Testis (tissue), 3 donors: ENCODE data around the gene OXSR1. TPM values are rescaled to one million over a fixed set of nuclear protein-coding genes. Genes with fewer than 3 reads are reported as not detected.

Source experiments
- DNase-seq: peaks from one replicate; pipeline ENCODE4 v3.0.0-alpha.2; 2019
- H3K27ac ChIP-seq, 2 donors: fragments of 200-600 bp; sonication (generic); one replicate each; pipeline ENCODE4 v1.5.1; 2019
- H3K27me3 ChIP-seq: fragments of 200-600 bp; sonication (generic); one replicate; pipeline ENCODE4 v1.5.1; 2019
- H3K36me3 ChIP-seq: fragments of 200-600 bp; sonication (generic); one replicate; pipeline ENCODE4 v1.5.1; 2017; ENCODE audit warnings: low read depth; ENCODE audit errors: missing control alignments
- H3K4me1 ChIP-seq: fragments of 200-600 bp; sonication (generic); one replicate; pipeline ENCODE4 v1.5.1; 2019
- H3K4me3 ChIP-seq, 2 donors: fragments of 200-600 bp; sonication (generic); one replicate each; pipeline ENCODE4 v1.5.1; 2017 to 2019
- H3K9me3 ChIP-seq: fragments of 200-600 bp; sonication (generic); one replicate; pipeline ENCODE4 v1.5.1; 2017
- POLR2A ChIP-seq: fragments of 450-650 bp; IDR thresholded peaks from one replicate; pipeline ENCODE4 v1.6.1; 2017; ENCODE audit warnings: antibody characterized with exemption, mild to moderate bottlenecking, moderate library complexity
- WGBS, 2 donors: methylation state at CpG; one replicate each; pipeline ENCODE4 v1.1.5; 2018; 5-methylcytosine and 5-hydroxymethylcytosine counted together
- intact Hi-C: fragments of 100-400 bp; cut with DNase I; formaldehyde crosslinking; loops from one replicate; pipeline ENCODE4 v1.15.1; 2023; ENCODE audit warnings: low total_unique reads
- polyA plus RNA-seq: library from polyadenylated mRNA; stranded (reverse); fragments of 350-450 nt; fragmentation: Illumina TruSeq; extraction: RNeasy Lipid Tissue Mini Kit (QIAGEN cat#74804); gene quantifications from one replicate; pipeline ENCODE4 v1.2.3, GENCODE V29; 2014; ENCODE audit warnings: low read depth, low replicate concordance; ENCODE audit not compliant: insufficient read depth
- total RNA-seq, 2 donors: library from RNA; depleted of rRNA; stranded (reverse); fragments of >200 nt; gene quantifications; one replicate each; pipeline ENCODE4 v1.2.3, GENCODE V29; 2016
- TF ChIP-seq, protein P1 (sequence below), 3 experiments: fragments of 450-650 bp in 2 of 3; fragments of 200-600 bp in 1 of 3; sonication (generic) in 1 of 3; IDR thresholded peaks; one replicate each; pipeline ENCODE4 v1.5.1; 2016 to 2019; ENCODE audit warnings: antibody characterized with exemption in 3 of 3, mild to moderate bottlenecking in 2 of 3, moderate library complexity in 1 of 3

OXSR1 gene
- total and polyA plus RNA-seq, 3 donors from 2014 or later = 26.0 to 48.7 (median 39.7) TPM

DNA sequence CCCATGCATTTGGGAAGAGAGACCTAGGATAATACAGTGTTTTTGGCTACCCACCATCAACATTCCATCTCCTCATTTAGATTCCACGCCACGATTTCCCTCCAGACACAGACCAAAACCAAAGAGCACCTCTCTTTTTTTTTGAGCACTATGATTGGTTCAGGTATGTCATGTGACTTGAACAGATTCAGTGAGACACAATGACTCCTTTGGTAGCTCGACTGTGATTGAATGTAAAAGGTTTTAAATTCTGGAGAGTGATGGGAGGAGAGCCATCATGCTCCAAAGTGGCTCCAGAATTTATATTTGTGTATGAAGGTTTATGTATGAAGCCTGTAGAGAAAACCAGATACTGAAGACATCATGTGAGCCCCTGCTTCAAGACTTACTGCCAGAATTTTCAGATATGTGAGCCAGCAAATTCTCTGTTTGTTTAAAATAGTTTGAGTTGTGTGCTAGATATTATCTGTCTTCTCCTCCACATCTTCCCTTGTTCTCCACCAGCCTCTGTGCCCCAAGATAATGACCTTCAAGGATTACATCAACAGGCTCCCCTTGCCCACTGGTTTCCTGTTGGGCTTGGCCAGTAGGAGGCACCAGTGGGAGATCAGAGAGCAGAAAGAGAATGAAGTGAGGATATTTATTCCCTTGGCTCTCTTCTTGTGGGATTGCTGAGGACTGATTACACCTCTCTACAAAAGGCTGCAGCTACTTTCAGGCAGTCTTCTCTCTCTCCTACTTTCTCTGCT lies 14.4 kb upstream of the OXSR1 start:
- Histone ChIP-seq H3K9me3 (no peaks in the 10 kb centered on the region), H3K27ac (no peak overlapping the region), H3K27me3 (no peaks in the 10 kb centered on the region), H3K4me3 (no peak overlapping the region), H3K36me3 (no peaks in the 10 kb centered on the region), H3K4me1 (no peaks in the 10 kb centered on the region)
- intact Hi-C loops = no loop called here
- 82 to 84% methylated on average over 3 of the region's 3 CpGs for WGBS, 2 donors
- DNase-seq = no peak
- TF ChIP-seq POLR2A = no peak
- TF ChIP-seq, protein P1, sequence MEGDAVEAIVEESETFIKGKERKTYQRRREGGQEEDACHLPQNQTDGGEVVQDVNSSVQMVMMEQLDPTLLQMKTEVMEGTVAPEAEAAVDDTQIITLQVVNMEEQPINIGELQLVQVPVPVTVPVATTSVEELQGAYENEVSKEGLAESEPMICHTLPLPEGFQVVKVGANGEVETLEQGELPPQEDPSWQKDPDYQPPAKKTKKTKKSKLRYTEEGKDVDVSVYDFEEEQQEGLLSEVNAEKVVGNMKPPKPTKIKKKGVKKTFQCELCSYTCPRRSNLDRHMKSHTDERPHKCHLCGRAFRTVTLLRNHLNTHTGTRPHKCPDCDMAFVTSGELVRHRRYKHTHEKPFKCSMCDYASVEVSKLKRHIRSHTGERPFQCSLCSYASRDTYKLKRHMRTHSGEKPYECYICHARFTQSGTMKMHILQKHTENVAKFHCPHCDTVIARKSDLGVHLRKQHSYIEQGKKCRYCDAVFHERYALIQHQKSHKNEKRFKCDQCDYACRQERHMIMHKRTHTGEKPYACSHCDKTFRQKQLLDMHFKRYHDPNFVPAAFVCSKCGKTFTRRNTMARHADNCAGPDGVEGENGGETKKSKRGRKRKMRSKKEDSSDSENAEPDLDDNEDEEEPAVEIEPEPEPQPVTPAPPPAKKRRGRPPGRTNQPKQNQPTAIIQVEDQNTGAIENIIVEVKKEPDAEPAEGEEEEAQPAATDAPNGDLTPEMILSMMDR (IDR thresholded peaks at IDR 0.05) = no peak

DNA sequence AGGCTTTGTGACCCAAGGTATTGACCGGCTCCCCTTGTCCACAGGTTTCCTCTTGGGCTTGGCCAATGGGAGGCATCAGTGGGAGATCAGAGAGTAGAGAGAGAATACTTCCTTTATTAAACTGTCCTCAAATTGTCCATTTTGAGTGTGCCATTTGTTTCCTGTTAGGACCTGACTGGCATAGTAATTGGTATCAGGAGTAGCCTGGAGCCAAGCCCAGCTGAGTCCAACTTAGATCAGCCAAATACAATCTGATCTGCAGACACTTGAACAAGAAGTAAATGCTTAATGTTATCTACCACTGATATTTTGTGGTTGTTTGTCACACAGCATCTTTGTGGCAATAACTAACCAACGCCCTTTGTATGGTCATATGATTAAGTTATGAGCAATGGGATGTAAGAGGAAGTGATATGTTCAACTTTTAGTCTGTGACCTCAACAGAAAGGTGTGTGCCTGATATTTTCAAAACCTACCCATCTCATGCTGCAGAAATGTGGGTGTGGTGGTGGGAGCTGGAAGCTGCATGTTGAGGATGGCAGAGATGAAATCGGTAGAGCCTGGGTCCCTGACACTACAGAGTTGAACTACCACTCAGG lies 13.6 kb upstream of the OXSR1 start:
- Histone ChIP-seq H3K4me3 (no peak overlapping the region), H3K36me3 (no peaks in the 10 kb centered on the region), H3K27ac (no peak overlapping the region), H3K9me3 (no peaks in the 10 kb centered on the region), H3K4me1 (no peaks in the 10 kb centered on the region), H3K27me3 (no peaks in the 10 kb centered on the region)
- no peak for DNase-seq
- intact Hi-C loops = no loop called here
- WGBS, 2 donors = 89 to 90% methylated on average over 3 of the region's 3 CpGs
- no peak for TF ChIP-seq POLR2A
- TF ChIP-seq, protein P1 (IDR thresholded peaks at IDR 0.05) = no peak

DNA sequence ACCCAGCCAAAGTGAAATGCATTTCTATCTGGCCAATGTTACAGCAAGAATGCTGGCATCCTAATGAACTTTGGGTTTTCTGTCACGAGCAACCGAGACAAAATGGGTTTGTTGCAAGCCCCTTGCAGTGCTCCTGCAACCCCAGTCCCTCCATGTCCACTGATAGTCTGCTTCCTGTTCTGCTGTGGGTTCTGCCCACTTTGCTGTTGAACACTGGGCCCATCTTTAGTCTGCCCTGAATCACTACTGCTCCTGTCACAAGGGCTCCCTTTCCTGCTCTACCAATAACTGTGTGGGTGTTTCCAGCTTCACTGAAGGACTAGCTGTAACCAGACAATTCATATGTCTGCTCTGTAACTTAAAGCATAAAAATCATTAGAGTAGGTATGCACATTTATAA lies 12.7 kb upstream of the OXSR1 start:
- TF ChIP-seq, protein P1 (IDR thresholded peaks at IDR 0.05) = no peak
- no peak for TF ChIP-seq POLR2A
- WGBS, 2 donors = 87 to 95% methylated on average over 2 of the region's 2 CpGs
- intact Hi-C loops = no loop called here
- no peak for DNase-seq
- Histone ChIP-seq H3K9me3 (no peaks in the 10 kb centered on the region), H3K27me3 (no peaks in the 10 kb centered on the region), H3K4me1 (no peaks in the 10 kb centered on the region), H3K4me3 (no peak overlapping the region), H3K36me3 (no peaks in the 10 kb centered on the region), H3K27ac (no peak overlapping the region)

DNA sequence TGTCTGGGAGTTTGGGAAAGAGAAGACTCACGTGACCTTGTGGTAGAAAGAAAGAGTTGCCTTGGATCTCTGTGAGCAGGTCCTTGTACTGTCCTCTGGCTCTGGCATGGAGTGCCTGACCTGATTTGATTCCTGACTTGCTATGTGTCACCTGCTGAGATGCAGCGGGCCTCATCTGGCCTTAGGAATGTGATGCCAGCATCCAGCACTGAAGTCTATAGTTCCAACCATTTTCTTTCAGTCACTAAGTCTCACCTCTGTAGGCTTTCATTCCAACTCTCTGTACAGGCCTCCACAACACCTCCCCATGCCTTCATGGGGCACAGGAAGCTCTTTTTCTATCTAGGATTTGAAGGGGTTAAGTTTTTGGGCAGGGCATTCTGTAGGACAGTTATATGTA lies 12.1 kb upstream of the OXSR1 start:
- no peak overlapping the region for H3K4me3 ChIP-seq
- TF ChIP-seq, protein P1 (IDR thresholded peaks at IDR 0.05) = no peak
- TF ChIP-seq POLR2A = no peak
- no peaks in the 10 kb centered on the region for H3K4me1 ChIP-seq
- 86 to 100% methylated on average over 1 to 2 of the region's 2 CpGs for WGBS, 2 donors
- H3K27ac ChIP-seq = no peak overlapping the region
- no peak for DNase-seq
- intact Hi-C loops = no loop called here
- no peaks in the 10 kb centered on the region for H3K27me3 ChIP-seq
- H3K36me3 ChIP-seq = no peaks in the 10 kb centered on the region
- no peaks in the 10 kb centered on the region for H3K9me3 ChIP-seq
